SK-N-MC (cell line): ENCODE results near the gene CACNA1E.

Source experiments
- EZH2 ChIP-seq: fragments of 200-600 bp; sonication (generic); IDR thresholded peaks from one replicate; pipeline ENCODE4 v1.6.1; 2017; ENCODE audit warnings: antibody characterized with exemption
- POLR2AphosphoS5 ChIP-seq: IDR thresholded peaks from 2 replicates; pipeline ENCODE4 v1.6.1; 2012; ENCODE audit warnings: mild to moderate bottlenecking, low read depth, low read length, borderline replicate concordance

- TF ChIP-seq POLR2AphosphoS5 (no peak), EZH2 (no peak)
Measured at GRCh38 chr1:181514298-181515290, 31.3 kb downstream of the CACNA1E start.
